NCI-H1048 (cell line): ENCODE data around the gene TFDP1.
"Not testable (repeated sequence)": the region's sequence is repeated elsewhere in the genome, so short reads cannot be mapped to it uniquely, and the experiment has no call there.

Source experiments
- DNase-seq: peaks from one replicate; lab custom pipeline; 2025; lab: John Stamatoyannopoulos, UW

TFDP1 gene

DNA sequence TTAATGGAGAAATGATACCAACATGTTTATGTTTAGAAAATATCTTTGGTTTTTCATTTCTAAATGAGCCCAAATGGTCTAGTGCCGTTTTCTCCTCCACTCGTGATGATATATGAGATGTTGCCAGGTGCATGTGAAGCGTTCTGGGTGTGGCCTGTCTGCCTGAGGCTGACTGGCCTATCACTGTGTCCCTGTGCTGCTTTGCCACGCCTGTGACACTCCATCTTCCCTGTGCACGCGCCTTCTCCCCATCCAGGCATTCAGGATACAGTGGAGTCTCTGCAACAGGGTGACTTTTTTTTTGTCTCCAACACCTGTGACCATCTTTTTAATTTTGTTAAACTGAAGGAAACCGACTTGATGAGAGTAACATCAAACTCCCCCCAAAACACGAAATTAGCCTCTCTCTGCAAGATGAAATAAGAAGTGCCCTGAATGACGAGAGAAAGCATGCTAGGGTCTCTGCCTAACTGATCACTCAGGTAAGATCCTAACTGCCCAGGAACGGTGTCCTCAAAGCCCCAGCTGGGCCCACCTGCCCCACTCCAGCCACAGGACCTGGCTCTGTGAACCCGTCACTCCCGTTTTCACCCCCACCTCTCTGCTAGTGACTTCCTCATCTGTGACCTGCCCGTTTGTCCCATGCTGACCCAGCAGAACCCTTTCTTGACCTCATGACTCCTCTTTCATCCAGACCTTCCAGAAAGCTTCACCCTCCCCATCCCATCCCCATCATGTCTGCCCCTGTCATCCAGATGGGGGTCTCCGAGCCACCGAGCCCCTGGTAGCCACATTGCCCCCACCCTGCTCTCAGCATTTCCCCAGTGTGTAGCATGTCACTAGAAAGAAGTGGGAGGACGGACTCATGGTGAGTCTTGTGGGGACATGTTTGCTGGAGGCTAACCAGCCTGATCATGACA lies 33.2 kb upstream of the TFDP1 start:
- DNase-seq: no peak

GRCh38 chr13:113552079-113552478 lies 32.5 kb upstream of the TFDP1 start:
- no peak for DNase-seq

DNA sequence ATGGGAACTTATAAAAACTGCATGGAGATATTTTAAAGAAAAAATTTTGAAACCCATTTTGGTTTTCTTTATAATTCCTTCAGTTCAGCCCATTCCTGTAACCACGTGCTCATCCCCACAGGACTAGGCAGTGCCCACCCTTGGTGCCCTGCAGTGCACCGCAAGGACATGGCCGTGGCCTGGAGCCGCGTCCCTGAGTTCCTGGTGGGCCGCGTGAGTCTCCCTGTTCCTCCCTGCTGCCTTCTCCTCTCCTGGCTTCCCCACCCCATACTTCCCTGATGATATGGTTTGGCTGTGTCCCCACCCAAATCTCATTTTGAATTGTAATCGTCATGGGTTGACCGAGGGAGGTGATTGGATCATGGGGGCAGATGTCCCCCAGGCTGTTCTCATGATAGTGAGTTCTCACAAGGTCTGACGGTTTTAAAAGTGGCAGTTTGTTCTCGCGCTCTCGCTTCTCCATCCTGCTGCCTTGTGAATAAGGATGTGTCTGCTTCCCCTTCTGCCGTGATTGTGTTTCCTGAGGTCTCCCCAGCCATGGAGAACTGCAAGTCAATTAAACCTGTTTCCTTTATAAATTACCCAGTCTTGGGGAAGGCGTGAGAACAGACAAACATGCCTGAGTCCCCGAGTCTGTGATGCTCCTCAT lies 31.6 kb upstream of the TFDP1 start:
- no peak for DNase-seq

DNA sequence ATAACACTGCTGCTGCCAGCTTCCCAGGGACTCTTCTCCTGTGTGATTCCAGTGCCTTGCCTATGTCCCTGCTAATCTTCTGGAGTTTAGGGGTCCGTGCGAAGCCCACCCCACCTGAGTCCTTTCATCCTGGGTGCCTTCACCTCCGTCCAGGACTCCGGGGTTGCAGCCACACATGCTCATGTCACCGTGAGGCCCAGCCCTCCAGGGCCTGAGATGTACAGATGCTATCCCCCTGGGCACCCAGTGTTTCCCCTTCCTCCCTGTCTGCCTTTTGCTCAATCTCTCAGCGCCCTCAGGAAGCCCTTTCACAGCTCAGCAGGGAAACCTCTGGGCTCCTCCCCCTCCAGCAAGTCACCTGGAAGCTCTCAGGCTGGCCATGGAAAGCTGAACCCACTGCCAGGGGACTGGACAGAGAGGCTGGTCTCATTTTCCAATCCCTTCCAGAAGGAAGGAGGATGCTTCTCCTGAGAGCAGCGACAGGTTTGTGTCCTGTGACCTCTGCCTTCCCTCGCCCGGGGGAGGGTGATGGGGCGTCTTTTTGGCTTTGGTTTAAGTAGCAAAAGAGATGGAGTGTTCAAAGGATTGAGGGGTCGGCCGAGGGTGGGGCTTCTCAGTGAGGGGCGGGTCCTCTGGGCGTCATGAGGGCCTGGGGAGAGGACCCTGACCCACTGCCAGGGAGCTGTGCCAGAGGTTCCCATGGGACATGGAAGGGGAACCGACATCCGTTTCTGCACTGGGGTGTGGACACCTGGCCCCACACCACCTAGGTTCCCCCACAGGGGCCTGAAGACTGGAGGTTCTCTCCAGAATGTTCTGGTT lies 30.8 kb upstream of the TFDP1 start:
- no peak for DNase-seq

- no peak for DNase-seq
Observed at GRCh38 chr13:113554333-113554700, 30.2 kb upstream of the TFDP1 start.

DNA sequence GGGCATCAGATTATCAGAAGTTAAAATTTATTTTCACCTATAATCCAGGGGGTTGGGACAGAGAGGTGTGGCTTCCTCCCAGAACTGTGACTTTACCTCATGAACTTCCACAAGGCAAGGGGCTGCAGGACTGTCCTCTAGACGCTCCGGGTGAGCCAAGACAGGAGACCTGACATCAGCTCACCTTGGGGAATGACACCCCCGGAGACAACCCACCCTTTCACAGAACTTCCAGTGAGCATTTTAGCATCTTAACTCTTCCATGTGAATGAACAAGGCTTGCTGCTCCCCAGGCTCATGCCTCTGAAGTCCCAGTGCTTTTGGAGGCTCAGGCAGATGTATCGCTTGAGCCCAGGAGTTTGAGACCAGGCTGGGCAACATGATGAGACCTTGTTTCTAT lies 29.4 kb upstream of the TFDP1 start:
- no peak for DNase-seq

GRCh38 chr13:113557013-113557412 lies 27.5 kb upstream of the TFDP1 start:
- DNase-seq: no peak

DNA sequence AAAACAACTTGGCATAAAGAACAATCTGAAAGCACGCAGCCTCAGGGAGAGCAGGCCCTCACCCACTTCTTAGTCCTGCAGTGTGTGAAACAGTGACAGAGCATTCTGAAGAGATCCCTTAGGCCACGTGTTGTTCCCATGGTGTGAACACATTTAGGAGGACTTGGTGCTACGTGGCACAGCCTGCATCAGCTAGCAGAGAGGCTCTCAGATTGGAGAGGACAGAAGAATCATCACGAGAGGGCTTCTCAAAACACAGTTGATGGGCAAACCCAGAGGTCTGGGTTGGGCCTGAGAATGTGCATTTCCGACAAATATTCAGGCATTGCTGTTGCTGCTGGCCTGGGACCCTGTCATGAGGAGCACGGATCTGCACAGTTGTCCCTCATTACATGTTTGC lies 26.1 kb upstream of the TFDP1 start:
- no peak for DNase-seq

- DNase-seq: no peak
Observed at GRCh38 chr13:113559061-113559460, 25.5 kb upstream of the TFDP1 start.

- DNase-seq: no peak
Observed at GRCh38 chr13:113559901-113560644, 24.5 kb upstream of the TFDP1 start.

- DNase-seq: no peak
Observed at GRCh38 chr13:113560645-113561416, 23.7 kb upstream of the TFDP1 start.

DNA sequence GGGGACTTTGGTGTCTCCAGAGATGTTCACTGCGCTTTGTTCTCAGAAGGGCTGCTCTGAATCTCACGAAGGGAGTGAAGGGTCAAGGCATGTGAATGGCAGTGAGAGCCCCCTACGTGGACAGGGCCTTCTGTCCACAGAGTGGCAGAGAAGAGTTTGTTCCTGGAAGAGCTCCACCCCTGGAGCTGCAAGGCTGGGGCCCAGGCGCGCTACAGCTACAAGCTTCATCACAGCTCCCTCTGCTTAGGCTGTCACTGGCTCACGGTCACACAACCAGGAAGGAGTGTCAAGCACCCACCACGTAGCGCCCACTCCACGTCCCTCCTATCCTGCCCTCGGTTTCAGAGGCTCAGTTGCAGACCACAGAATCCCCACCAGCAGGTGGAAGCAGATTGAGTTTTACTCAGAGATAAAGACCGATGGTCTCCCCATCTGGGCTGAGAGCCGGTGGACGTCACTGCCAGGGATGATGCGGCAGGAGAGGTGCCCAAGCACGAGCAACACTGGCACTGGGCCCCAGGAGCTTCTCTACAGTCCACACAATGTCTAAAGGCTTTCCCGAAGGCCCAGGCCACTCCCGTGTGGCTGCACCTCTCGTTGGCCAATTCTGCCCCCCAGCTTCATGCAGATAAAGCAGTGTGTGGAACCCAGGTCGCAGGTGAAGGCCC lies 23.0 kb upstream of the TFDP1 start:
- no peak for DNase-seq

- DNase-seq: no peak
Observed at GRCh38 chr13:113562085-113562749, 22.3 kb upstream of the TFDP1 start.

GRCh38 chr13:113562844-113563243 lies 21.7 kb upstream of the TFDP1 start:
- DNase-seq: no peak

DNA sequence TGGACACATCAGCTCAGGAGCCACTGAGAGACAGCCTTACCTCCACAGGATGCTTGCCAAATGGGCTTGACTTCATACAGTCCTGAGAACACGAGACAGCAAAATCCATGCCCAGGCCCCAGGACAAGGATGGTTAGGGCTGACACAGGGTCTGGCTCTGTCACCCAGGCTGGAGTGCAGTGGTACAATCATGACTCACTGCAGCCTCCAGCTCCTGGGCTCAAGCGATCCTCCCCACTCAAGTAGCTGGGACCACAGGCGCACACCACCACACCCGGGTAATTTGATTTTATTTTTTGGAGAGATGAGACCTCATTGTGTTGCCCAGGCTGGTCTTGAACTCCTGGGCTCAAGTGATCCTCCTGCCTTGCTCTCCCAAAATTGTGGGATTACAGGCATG lies 21.0 kb upstream of the TFDP1 start:
- DNase-seq: not testable (repeated sequence)

DNA sequence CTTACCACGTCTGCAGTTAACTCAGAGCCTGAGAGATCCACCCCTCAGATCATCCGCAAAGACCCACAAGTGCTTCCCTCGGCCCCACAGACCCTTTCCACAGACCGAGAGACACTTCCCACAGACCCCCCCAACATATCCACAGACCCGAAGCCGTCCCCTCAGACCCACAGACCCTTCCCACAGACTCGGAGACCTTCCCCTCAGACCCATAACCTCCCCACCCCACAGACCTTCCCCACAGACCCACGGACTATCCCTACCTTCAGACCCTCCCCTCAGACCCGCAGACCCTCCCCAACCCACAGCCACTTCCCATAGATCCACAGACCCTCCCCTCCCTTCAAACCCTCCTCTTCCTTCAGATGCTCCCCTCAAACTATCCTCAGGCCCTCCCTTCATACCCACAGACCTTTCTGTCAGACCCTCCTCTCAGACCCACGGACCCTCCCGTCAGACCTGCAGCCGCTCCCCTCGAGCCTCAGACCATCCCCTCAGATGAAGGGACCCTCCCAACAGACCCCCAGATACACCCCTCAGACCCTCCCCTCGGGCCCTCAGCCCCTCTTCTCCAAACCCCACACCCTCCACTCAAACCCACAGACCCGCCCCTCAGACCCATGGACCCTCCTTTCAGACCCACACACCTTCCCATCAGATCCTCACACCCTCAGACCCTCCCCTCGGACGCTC lies 20.1 kb upstream of the TFDP1 start:
- no peak for DNase-seq

DNA sequence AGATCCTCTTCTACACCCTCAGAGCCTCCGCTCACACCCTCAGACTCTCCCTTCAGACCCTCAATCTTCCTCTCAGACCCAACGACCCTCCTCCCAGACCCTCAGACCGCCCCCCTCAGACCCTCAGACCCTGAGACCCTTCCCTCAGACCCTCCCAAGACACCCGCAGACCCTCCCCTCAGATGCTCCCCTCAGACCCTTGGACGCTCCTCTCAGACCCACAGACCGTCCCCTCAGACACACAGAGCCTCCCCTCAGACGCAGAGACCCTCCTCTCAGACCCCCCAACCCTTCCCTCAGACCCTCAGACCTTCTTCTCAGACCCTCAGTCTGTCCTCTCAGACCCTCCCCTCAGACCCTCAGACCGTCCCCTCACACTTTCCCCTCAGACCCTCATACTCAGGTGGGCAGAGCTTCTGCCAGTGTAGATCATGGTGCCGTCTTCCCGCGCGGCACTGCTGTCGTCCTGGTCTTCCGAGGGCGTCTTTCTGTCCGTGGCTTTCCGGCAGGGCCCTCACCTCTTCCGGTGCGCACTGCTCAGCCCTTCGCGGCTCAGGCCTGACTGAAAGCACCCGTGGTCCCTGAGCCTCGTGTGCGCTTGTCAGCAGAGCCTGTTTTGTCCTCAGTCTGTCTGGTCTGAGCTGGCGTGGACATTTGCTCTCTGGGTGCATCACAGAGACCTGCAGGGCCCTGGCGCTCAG lies 18.9 kb upstream of the TFDP1 start:
- DNase-seq: no peak

- DNase-seq: no peak
Observed at GRCh38 chr13:113566227-113566561, 18.4 kb upstream of the TFDP1 start.

GRCh38 chr13:113567681-113568080 lies 16.9 kb upstream of the TFDP1 start:
- DNase-seq: no peak
